Astrocyte of the spinal cord (primary cell): ENCODE data around the gene ZNF304.

Experiments used
- DNase-seq: peaks from one replicate; pipeline ENCODE4 v3.0.0; 2011; ENCODE audit warnings: low read depth, low spot score
- H3K4me3 ChIP-seq: 2 replicates; pipeline ENCODE4 v1.5.1; 2011; ENCODE audit warnings: low read depth, mild to moderate bottlenecking, low read length, moderate library complexity
- in situ Hi-C: cut with HindIII; loops from 2 replicates; pipeline ENCODE4 v1.10.0; 2017; ENCODE audit warnings: low sequenced_read_pairs
- TF ChIP-seq, protein P1 (sequence below): IDR thresholded peaks from 2 replicates; pipeline ENCODE4 v1.5.1; 2012; ENCODE audit warnings: low read depth, mild to moderate bottlenecking, low read length, inconsistent platforms

The ZNF304 gene

GRCh38 chr19:57324992-57325391, 26.1 kb upstream of the ZNF304 start:
- no peak for DNase-seq
- no peak overlapping the region for H3K4me3 ChIP-seq
- in situ Hi-C loops, result no loop called here
- TF ChIP-seq, protein P1, sequence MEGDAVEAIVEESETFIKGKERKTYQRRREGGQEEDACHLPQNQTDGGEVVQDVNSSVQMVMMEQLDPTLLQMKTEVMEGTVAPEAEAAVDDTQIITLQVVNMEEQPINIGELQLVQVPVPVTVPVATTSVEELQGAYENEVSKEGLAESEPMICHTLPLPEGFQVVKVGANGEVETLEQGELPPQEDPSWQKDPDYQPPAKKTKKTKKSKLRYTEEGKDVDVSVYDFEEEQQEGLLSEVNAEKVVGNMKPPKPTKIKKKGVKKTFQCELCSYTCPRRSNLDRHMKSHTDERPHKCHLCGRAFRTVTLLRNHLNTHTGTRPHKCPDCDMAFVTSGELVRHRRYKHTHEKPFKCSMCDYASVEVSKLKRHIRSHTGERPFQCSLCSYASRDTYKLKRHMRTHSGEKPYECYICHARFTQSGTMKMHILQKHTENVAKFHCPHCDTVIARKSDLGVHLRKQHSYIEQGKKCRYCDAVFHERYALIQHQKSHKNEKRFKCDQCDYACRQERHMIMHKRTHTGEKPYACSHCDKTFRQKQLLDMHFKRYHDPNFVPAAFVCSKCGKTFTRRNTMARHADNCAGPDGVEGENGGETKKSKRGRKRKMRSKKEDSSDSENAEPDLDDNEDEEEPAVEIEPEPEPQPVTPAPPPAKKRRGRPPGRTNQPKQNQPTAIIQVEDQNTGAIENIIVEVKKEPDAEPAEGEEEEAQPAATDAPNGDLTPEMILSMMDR, result no peak

DNA sequence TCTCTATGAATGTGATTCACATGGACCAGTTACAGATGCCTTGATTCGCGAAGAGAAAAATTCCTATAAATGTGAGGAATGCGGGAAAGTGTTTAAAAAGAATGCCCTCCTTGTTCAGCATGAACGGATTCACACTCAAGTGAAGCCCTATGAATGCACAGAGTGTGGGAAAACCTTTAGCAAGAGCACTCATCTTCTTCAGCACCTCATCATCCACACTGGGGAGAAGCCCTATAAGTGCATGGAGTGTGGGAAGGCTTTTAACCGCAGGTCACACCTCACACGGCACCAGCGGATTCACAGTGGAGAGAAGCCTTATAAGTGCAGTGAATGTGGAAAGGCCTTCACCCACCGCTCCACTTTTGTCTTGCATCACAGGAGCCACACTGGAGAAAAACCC, 23.1 kb upstream of the ZNF304 start:
- no peak for DNase-seq
- TF ChIP-seq, protein P1, result no peak
- no peak overlapping the region for H3K4me3 ChIP-seq
- in situ Hi-C loops, result no loop called here

DNA sequence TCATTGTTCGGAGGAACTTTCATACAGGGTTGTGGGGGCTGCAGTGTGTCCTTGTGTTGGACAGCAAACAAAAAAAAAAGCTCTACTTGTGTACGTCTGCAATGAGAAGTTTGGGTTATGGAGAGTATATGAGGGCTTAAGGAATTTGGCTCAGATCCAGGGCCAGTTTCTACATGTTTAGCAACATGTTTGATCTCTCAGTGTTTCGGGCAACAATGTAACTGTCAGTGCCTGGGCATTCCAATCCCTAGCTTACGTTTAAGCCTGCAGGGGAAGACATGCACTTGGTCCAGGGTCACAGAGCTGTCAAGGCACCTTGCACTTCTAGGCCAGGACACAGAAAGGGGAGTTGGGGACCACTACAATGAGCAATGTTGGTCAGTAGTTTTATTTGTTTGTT, 16.9 kb upstream of the ZNF304 start:
- H3K4me3 ChIP-seq, result no peak overlapping the region
- in situ Hi-C loops, result no loop called here
- TF ChIP-seq, protein P1, result no peak
- no peak for DNase-seq

- in situ Hi-C loops, result no loop called here
- TF ChIP-seq, protein P1, result no peak
- H3K4me3 ChIP-seq, result no peak overlapping the region
- no peak for DNase-seq
Measured at GRCh38 chr19:57338877-57339276, 12.2 kb upstream of the ZNF304 start.

DNA sequence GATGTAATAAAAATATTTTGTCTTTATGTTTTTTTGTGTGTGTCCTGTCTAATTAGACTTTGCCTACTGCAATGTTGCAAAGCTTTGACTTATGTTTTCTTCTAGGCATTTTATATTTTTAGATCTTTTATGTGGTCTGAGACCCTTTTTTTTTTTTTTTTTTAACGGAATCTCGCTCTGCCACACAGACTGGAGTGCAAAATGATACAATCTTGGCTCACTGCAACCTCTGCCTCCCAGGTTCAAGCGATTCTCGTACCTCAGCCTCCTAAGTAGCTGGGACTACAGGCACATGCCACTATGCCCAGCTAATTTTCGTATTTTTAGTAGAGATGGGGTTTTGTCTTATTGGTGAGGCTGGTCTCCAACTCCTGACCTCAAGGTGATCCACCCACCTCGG, 8.5 kb upstream of the ZNF304 start:
- H3K4me3 ChIP-seq, result no peak overlapping the region
- no peak for DNase-seq
- in situ Hi-C loops, result no loop called here
- TF ChIP-seq, protein P1, result no peak

DNA sequence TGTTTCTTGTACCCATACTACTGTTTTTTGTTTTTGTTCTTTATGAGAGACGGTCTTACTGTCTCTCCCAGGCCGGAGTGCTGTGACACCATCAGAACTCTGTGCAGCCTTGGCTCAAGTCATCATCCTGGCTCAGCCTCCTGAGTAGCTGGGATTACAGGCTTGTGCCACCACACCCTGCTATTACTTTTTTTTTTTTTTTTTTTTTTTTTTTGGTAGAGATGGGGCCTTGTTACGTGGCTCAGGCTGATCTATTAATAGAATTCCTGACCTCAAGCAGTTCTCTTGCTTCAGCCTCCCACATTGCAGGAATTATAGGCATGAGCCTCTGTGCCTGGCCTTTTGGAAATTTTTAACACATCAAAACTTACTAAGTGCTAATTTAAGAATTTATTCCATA, 2.9 kb upstream of the ZNF304 start:
- TF ChIP-seq, protein P1, result no peak
- in situ Hi-C loops, result no loop called here
- DNase-seq, result no peak
- no peak overlapping the region for H3K4me3 ChIP-seq

GRCh38 chr19:57351867-57352266, 796 bp downstream of the ZNF304 start:
- H3K4me3 ChIP-seq, result peak overlapping the region; percentile 97
- in situ Hi-C loops, result no loop called here
- TF ChIP-seq, protein P1, result no peak
- DNase-seq, result no peak
